H9 (cell line): ENCODE measurements around the gene JUNB. TPM values are rescaled to one million over a fixed set of nuclear protein-coding genes. Genes with fewer than 3 reads are reported as not detected.
"Not testable (repeated sequence)": the region's sequence is repeated elsewhere in the genome, so short reads cannot be mapped to it uniquely, and the experiment has no call there.

Experiments used
- DNase-seq: peaks from one replicate; pipeline ENCODE4 v3.0.0-alpha.2; 2017
- H2AFZ ChIP-seq: one replicate; pipeline ENCODE4 v1.6.1; 2013; ENCODE audit warnings: mild to moderate bottlenecking, low read length, control low read depth, moderate library complexity
- H2AK5ac ChIP-seq: 2 replicates; pipeline ENCODE4 v1.6.1; 2013; ENCODE audit warnings: low read length, control low read depth, mixed read lengths; ENCODE audit not compliant: insufficient read length
- H2BK120ac ChIP-seq: one replicate; pipeline ENCODE4 v1.6.1; 2013; ENCODE audit warnings: low read depth, mild to moderate bottlenecking, low read length, control low read depth, inconsistent platforms; ENCODE audit not compliant: poor library complexity, severe bottlenecking
- H2BK12ac ChIP-seq: 2 replicates; pipeline ENCODE4 v1.6.1; 2013; ENCODE audit warnings: low read length, control low read depth, mixed read lengths, low read depth; ENCODE audit not compliant: insufficient read length
- H2BK15ac ChIP-seq: 2 replicates; pipeline ENCODE4 v1.6.1; 2013; ENCODE audit warnings: low read depth, low read length, control low read depth
- H2BK20ac ChIP-seq: one replicate; pipeline ENCODE4 v1.6.1; 2013; ENCODE audit warnings: low read depth, mild to moderate bottlenecking, low read length, control low read depth, inconsistent platforms; ENCODE audit not compliant: poor library complexity, severe bottlenecking
- H2BK5ac ChIP-seq: 2 replicates; pipeline ENCODE4 v1.6.1; 2013; ENCODE audit warnings: low read length, control low read depth, mixed read lengths; ENCODE audit not compliant: insufficient read length
- H3K14ac ChIP-seq: 2 replicates; pipeline ENCODE4 v1.6.1; 2013; ENCODE audit warnings: low read length, control low read depth; ENCODE audit not compliant: insufficient read depth
- H3K18ac ChIP-seq: 2 replicates; pipeline ENCODE4 v1.6.1; 2013; ENCODE audit warnings: low read depth, mild to moderate bottlenecking, mixed read lengths, low read length, control low read depth; ENCODE audit not compliant: insufficient read length
- H3K23ac ChIP-seq: 2 replicates; pipeline ENCODE4 v1.6.1; 2013; ENCODE audit warnings: low read length, control low read depth, mixed read lengths, low read depth; ENCODE audit not compliant: insufficient read length
- H3K23me2 ChIP-seq: 2 replicates; pipeline ENCODE4 v1.6.1; 2013; ENCODE audit warnings: low read depth, mild to moderate bottlenecking, mixed read lengths, low read length, control low read depth; ENCODE audit not compliant: insufficient read length, poor library complexity, severe bottlenecking
- H3K27ac ChIP-seq: 2 replicates; pipeline ENCODE4 v1.5.1; 2013; ENCODE audit warnings: low read length, control low read depth, mixed read lengths, low read depth; ENCODE audit not compliant: insufficient read length
- H3K27me3 ChIP-seq: 2 replicates; pipeline ENCODE4 v1.6.1; 2013; ENCODE audit warnings: low read length, control low read depth, inconsistent platforms; ENCODE audit not compliant: insufficient read depth
- H3K4ac ChIP-seq: 2 replicates; pipeline ENCODE4 v1.6.1; 2013; ENCODE audit warnings: low read depth, mild to moderate bottlenecking, control low read depth, inconsistent platforms, low read length, moderate library complexity
- H3K4me1 ChIP-seq: 2 replicates; pipeline ENCODE4 v1.6.1; 2013; ENCODE audit warnings: low read length, control low read depth, inconsistent platforms; ENCODE audit not compliant: insufficient read depth
- H3K4me2 ChIP-seq: 2 replicates; pipeline ENCODE4 v1.6.1; 2013; ENCODE audit warnings: low read length, control low read depth, mixed read lengths; ENCODE audit not compliant: insufficient read length, insufficient read depth
- H3K56ac ChIP-seq: 2 replicates; pipeline ENCODE4 v1.6.1; 2013; ENCODE audit warnings: low read depth, mild to moderate bottlenecking, mixed read lengths, low read length, control low read depth; ENCODE audit not compliant: insufficient read length
- H3K79me1 ChIP-seq: 2 replicates; pipeline ENCODE4 v1.6.1; 2013; ENCODE audit warnings: low read depth, mild to moderate bottlenecking, moderate library complexity, low read length, control low read depth, inconsistent platforms; ENCODE audit not compliant: insufficient read depth, poor library complexity, severe bottlenecking
- H3K79me2 ChIP-seq: 2 replicates; pipeline ENCODE4 v1.6.1; 2013; ENCODE audit warnings: low read length, control low read depth, inconsistent platforms; ENCODE audit not compliant: insufficient read depth
- H3K9ac ChIP-seq: 2 replicates; pipeline ENCODE4 v1.6.1; 2013; ENCODE audit warnings: low read length, control low read depth, mixed read lengths; ENCODE audit not compliant: insufficient read length; ENCODE audit errors: extremely low read depth
- H3K9me3 ChIP-seq: one replicate; pipeline ENCODE4 v1.6.1; 2013; ENCODE audit warnings: low read depth, low read length, inconsistent platforms; ENCODE audit not compliant: control insufficient read depth
- H3T11ph ChIP-seq: one replicate; pipeline ENCODE4 v1.6.1; 2013; ENCODE audit warnings: mild to moderate bottlenecking, low read length, control low read depth, inconsistent platforms
- H4K20me1 ChIP-seq: one replicate; pipeline ENCODE4 v1.6.1; 2013; ENCODE audit not compliant: control insufficient read depth, insufficient read length, insufficient read depth
- H4K5ac ChIP-seq: 2 replicates; pipeline ENCODE4 v1.6.1; 2013; ENCODE audit warnings: low read depth, mild to moderate bottlenecking, mixed read lengths, low read length, control low read depth; ENCODE audit not compliant: insufficient read length
- H4K8ac ChIP-seq: replicated peaks from 2 replicates; pipeline ENCODE4 v1.6.1; 2013; ENCODE audit warnings: low read length, control low read depth, mixed read lengths, low read depth; ENCODE audit not compliant: insufficient read length
- H4K91ac ChIP-seq: 2 replicates; pipeline ENCODE4 v1.6.1; 2013; ENCODE audit warnings: low read depth, mild to moderate bottlenecking, moderate library complexity, mixed read lengths, low read length, control low read depth; ENCODE audit not compliant: insufficient read length
- H3K27ac Mint-ChIP-seq, 3 experiments: 2 replicates in 2 of 3; 3 replicates in 1 of 3; pipeline ENCODE4 v1.8.0; 2020 to 2021; ENCODE audit warnings: mixed read lengths in 3 of 3, mild to moderate bottlenecking in 1 of 3, moderate library complexity in 1 of 3
- H3K27me3 Mint-ChIP-seq: 2 replicates; pipeline ENCODE4 v1.8.0; 2021; ENCODE audit warnings: low read depth, mild to moderate bottlenecking, moderate library complexity, mixed read lengths
- H3K36me3 Mint-ChIP-seq, 3 experiments: 2 replicates in 2 of 3; 3 replicates in 1 of 3; pipeline ENCODE4 v1.8.0; 2020 to 2021; ENCODE audit warnings: low read depth in 3 of 3, mixed read lengths in 3 of 3; ENCODE audit not compliant: insufficient read depth in 1 of 3
- H3K4me1 Mint-ChIP-seq, 2 experiments: 2 replicates each; pipeline ENCODE4 v1.8.0; 2020; ENCODE audit warnings: mixed read lengths in 2 of 2
- H3K4me3 Mint-ChIP-seq, 2 experiments: 2 replicates in 1 of 2; 3 replicates in 1 of 2; pipeline ENCODE4 v1.8.0; 2020 to 2021; ENCODE audit warnings: mild to moderate bottlenecking in 2 of 2, mixed read lengths in 2 of 2, moderate library complexity in 1 of 2
- H3K9me3 Mint-ChIP-seq, 2 experiments: 2 replicates in 1 of 2; 3 replicates in 1 of 2; pipeline ENCODE4 v1.8.0; 2020; ENCODE audit warnings: mild to moderate bottlenecking in 2 of 2, mixed read lengths in 2 of 2, moderate library complexity in 1 of 2
- WGBS: extraction: QIAGEN DNeasy Blood & Tissue Kit; methylation state at CpG from one replicate; pipeline ENCODE4 v1.1.7; 2013; ENCODE audit warnings: missing lambda C conversion rate, low lambda C conversion rate, mixed read lengths; ENCODE audit not compliant: insufficient read length; ENCODE audit errors: extremely low coverage; 5-methylcytosine and 5-hydroxymethylcytosine counted together
- total RNA-seq: library from RNA; stranded (reverse); gene quantifications from 2 replicates; pipeline ENCODE4 v1.2.1, GENCODE V29; 2021

JUNB gene
- total RNA-seq, 1 experiment from 2014 or later = 15.9 TPM

GRCh38 chr19:12817810-12818209, 26.5 kb downstream of the JUNB start:
- H3K9me3 Mint-ChIP-seq, H3K4me1 Mint-ChIP-seq, H2BK20ac ChIP-seq, H2BK120ac ChIP-seq, H3K4me2 ChIP-seq, H3K9me3 ChIP-seq, H3K27ac ChIP-seq, H2AK5ac ChIP-seq, H3K18ac ChIP-seq, H4K8ac ChIP-seq, H3K9ac ChIP-seq, H3K27me3 ChIP-seq, H3K27me3 Mint-ChIP-seq, H3K23ac ChIP-seq, H2BK12ac ChIP-seq, H4K5ac ChIP-seq, H3K23me2 ChIP-seq, DNase-seq, H2BK5ac ChIP-seq, H4K20me1 ChIP-seq, H2BK15ac ChIP-seq, H3T11ph ChIP-seq, H3K56ac ChIP-seq, H3K4me3 Mint-ChIP-seq, H3K14ac ChIP-seq, H3K4me1 ChIP-seq, H2AFZ ChIP-seq, H3K4ac ChIP-seq, H4K91ac ChIP-seq, H3K79me2 ChIP-seq, H3K79me1 ChIP-seq: not testable (repeated sequence)
- Mint-ChIP-seq H3K27ac (peak overlapping the region in 1 of 3 experiments; percentile 57; a peak in 1 of 7 replicates), H3K36me3 (peaks cover 17 to 28% (median 24%) of the 10 kb centered on the region in 3 experiments; a peak in 6 of 7 replicates)
- no CpG with 5 or more reads among the region's 11 CpGs for WGBS
